GM23338 (cell line): ENCODE results near the gene GRM8. TPM values are rescaled to one million over a fixed set of nuclear protein-coding genes. Genes with fewer than 3 reads are reported as not detected.

Source experiments
- ATAC-seq: fragments of 200-7000 bp; cut with Tn5 transposase; 3 replicates; pipeline ENCODE4 v1.9.1; 2020
- DNase-seq: peaks from one replicate; pipeline ENCODE4 v3.0.0-alpha.2; 2015; ENCODE audit warnings: low spot score
- H2AFZ ChIP-seq: fragments of 200-600 bp; sonication (generic); 2 replicates; pipeline ENCODE4 v1.8.0; 2016; ENCODE audit warnings: antibody characterized with exemption, mild to moderate bottlenecking, moderate library complexity
- H3F3A ChIP-seq: fragments of 200-600 bp; sonication (generic); replicated peaks from 2 replicates; pipeline ENCODE4 v1.8.0; 2017; ENCODE audit warnings: antibody characterized with exemption, mixed run types, low read depth
- H3K27ac ChIP-seq: fragments of 200-600 bp; sonication (generic); 2 replicates; pipeline ENCODE4 v1.6.1; 2016; ENCODE audit warnings: low read depth
- H3K27me3 ChIP-seq: fragments of 200-600 bp; sonication (generic); 2 replicates; pipeline ENCODE4 v1.8.0; 2016; ENCODE audit warnings: mild to moderate bottlenecking, mixed run types, moderate library complexity; ENCODE audit not compliant: insufficient read depth
- H3K36me3 ChIP-seq: fragments of 200-600 bp; sonication (generic); 2 replicates; pipeline ENCODE4 v1.8.0; 2016; ENCODE audit warnings: mild to moderate bottlenecking; ENCODE audit not compliant: insufficient read depth
- H3K4me1 ChIP-seq: fragments of 200-600 bp; sonication (generic); 2 replicates; pipeline ENCODE4 v1.8.0; 2016; ENCODE audit warnings: mild to moderate bottlenecking, moderate library complexity; ENCODE audit not compliant: insufficient read depth
- H3K4me2 ChIP-seq: fragments of 200-600 bp; sonication (generic); 2 replicates; pipeline ENCODE4 v1.7.1; 2017; ENCODE audit warnings: mixed run types
- H3K4me3 ChIP-seq: fragments of 200-600 bp; sonication (generic); 2 replicates; pipeline ENCODE4 v1.6.1; 2016; ENCODE audit warnings: mixed run types
- H3K79me2 ChIP-seq: fragments of 200-600 bp; sonication (generic); replicated peaks from 2 replicates; pipeline ENCODE4 v1.8.0; 2017; ENCODE audit warnings: mild to moderate bottlenecking; ENCODE audit not compliant: insufficient read depth
- H3K9me2 ChIP-seq: fragments of 200-600 bp; sonication (generic); 2 replicates; pipeline ENCODE4 v1.8.0; 2017; ENCODE audit not compliant: insufficient read depth
- H4K20me1 ChIP-seq: fragments of 200-600 bp; sonication (generic); replicated peaks from 2 replicates; pipeline ENCODE4 v1.8.0; 2017; ENCODE audit warnings: mild to moderate bottlenecking; ENCODE audit not compliant: insufficient read depth
- H3K27ac Mint-ChIP-seq: 2 replicates; pipeline ENCODE4 v1.8.0; 2020; ENCODE audit warnings: inconsistent platforms, mild to moderate bottlenecking, moderate library complexity, mixed read lengths
- H3K27me3 Mint-ChIP-seq: 3 replicates; pipeline ENCODE4 v1.8.0; 2022; ENCODE audit warnings: low read depth, mild to moderate bottlenecking, moderate library complexity, mixed read lengths, inconsistent platforms; ENCODE audit not compliant: insufficient read depth, poor library complexity
- H3K36me3 Mint-ChIP-seq: 3 replicates; pipeline ENCODE4 v1.8.0; 2021; ENCODE audit warnings: low read depth, mild to moderate bottlenecking, inconsistent platforms, moderate library complexity, mixed read lengths
- H3K4me1 Mint-ChIP-seq: 3 replicates; pipeline ENCODE4 v1.8.0; 2020; ENCODE audit warnings: mild to moderate bottlenecking, inconsistent platforms, mixed read lengths
- H3K4me3 Mint-ChIP-seq: 3 replicates; pipeline ENCODE4 v1.8.0; 2021; ENCODE audit warnings: moderate library complexity, mild to moderate bottlenecking, inconsistent platforms, mixed read lengths
- H3K9me3 Mint-ChIP-seq: 3 replicates; pipeline ENCODE4 v1.8.0; 2020; ENCODE audit warnings: moderate library complexity, mild to moderate bottlenecking, inconsistent platforms, mixed read lengths
- EZH2 ChIP-seq: fragments of 200-600 bp; sonication (generic); IDR thresholded peaks from one replicate; pipeline ENCODE4 v1.8.0; 2017; ENCODE audit warnings: antibody characterized with exemption, mild to moderate bottlenecking, low read depth; ENCODE audit not compliant: unreplicated experiment
- EZH2phosphoT487 ChIP-seq: fragments of 200-600 bp; sonication (generic); IDR thresholded peaks from one replicate; pipeline ENCODE4 v1.8.1; 2018; ENCODE audit warnings: antibody characterized with exemption; ENCODE audit not compliant: unreplicated experiment
- JUNB ChIP-seq: IDR thresholded peaks from one replicate; pipeline ENCODE4 v1.6.1; 2016; ENCODE audit warnings: antibody characterized with exemption; ENCODE audit not compliant: unreplicated experiment
- NANOG ChIP-seq: IDR thresholded peaks from 2 replicates; pipeline ENCODE4 v1.6.1; 2016; ENCODE audit warnings: antibody characterized with exemption, borderline replicate concordance
- STAT1 ChIP-seq: IDR thresholded peaks from one replicate; pipeline ENCODE4 v1.6.1; 2016; ENCODE audit warnings: antibody characterized with exemption; ENCODE audit not compliant: unreplicated experiment
- ZNF114 ChIP-seq: fragments of 250-450 bp; sonication (Bioruptor Pico); IDR thresholded peaks from 2 replicates; pipeline ENCODE4 v1.5.0; 2020; ENCODE audit warnings: mild to moderate bottlenecking, moderate library complexity
- ZNF331 ChIP-seq: fragments of 250-450 bp; sonication (Bioruptor Pico); IDR thresholded peaks from 2 replicates; pipeline ENCODE4 v1.5.0; 2020; ENCODE audit warnings: low read depth, mild to moderate bottlenecking, moderate library complexity
- ZNF462 ChIP-seq: fragments of 250-450 bp; sonication (Bioruptor Pico); IDR thresholded peaks from 2 replicates; pipeline ENCODE4 v1.5.0; 2020; ENCODE audit warnings: mild to moderate bottlenecking, moderate library complexity
- polyA plus RNA-seq: library from polyadenylated mRNA; unstranded; fragments of >200 nt; fragmentation: Nextera tagmentation; extraction: Ambion mirVana; gene quantifications from 2 replicates; pipeline ENCODE4 v1.2.1, GENCODE V29; 2016
- total RNA-seq: library from RNA; depleted of rRNA; stranded (reverse); fragments of >200 nt; shearing (Covaris generic); gene quantifications from 2 replicates; pipeline ENCODE4 v1.2.3, GENCODE V29; 2014
- TF ChIP-seq, protein P1 (sequence below): IDR thresholded peaks from one replicate; pipeline ENCODE4 v1.6.1; 2018; ENCODE audit warnings: antibody characterized with exemption; ENCODE audit not compliant: unreplicated experiment

The GRM8 gene
- total and polyA plus RNA-seq, 2 experiments from 2014 or later: 1.9 to 6.6 TPM

DNA sequence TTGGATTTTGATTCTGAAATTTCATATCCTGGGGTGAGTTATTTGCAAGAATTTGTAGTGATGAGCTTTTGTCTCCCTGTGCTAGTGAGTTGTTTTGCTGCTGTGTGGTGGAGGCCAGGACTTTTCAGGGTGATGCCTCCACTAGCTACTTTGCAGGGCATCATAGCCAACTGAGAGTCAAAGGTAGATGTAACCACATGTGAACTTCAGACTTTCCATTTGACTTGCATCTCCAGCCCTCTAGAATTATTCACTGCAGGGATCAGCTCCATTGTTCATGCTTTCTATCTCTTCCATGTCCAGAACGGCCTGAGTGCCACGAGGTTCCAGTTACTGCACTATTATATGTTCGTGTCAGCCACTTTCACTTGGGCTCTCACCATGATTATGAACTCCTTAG is 534.3 kb downstream of the GRM8 start (continued):
- no peak for TF ChIP-seq JUNB

DNA sequence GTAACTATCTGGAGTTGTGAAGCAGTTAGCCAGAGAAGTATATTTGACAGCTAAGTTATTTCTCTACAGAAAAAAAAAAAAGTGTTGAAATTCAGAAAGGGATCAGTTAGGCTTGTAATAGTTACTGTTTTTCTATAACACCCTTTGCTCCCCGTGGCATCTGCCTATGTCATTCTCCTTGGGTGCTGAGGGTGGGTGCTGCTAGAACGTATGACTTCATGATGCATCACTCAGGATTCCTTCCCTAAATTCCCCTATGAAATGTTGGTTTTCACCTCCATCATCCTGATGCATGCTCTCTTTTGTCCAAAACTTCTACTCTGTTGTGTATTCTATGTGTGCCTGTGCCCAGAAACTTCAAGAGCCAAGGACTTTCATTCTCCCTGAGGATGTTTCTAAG is 536.4 kb downstream of the GRM8 start:
- Mint-ChIP-seq H3K27me3 (peaks cover 4% of the 10 kb centered on the region), H3K4me1 (peaks cover 8% of the 10 kb centered on the region; the same call in 2 of the 3 replicates), H3K9me3 (peaks cover 5% of the 10 kb centered on the region; the same call in 2 of the 3 replicates), H3K36me3 (peaks cover 3% of the 10 kb centered on the region; the same call in 2 of the 3 replicates), H3K4me3 (no peak overlapping the region), H3K27ac (no peak overlapping the region)
- TF ChIP-seq EZH2 (no peak), EZH2phosphoT487 (no peak), STAT1 (no peak), ZNF462 (no peak), ZNF331 (CRISPR knock-in tag) (no peak), JUNB (no peak), ZNF114 (CRISPR knock-in tag) (no peak), NANOG (no peak)
- TF ChIP-seq, protein P1, sequence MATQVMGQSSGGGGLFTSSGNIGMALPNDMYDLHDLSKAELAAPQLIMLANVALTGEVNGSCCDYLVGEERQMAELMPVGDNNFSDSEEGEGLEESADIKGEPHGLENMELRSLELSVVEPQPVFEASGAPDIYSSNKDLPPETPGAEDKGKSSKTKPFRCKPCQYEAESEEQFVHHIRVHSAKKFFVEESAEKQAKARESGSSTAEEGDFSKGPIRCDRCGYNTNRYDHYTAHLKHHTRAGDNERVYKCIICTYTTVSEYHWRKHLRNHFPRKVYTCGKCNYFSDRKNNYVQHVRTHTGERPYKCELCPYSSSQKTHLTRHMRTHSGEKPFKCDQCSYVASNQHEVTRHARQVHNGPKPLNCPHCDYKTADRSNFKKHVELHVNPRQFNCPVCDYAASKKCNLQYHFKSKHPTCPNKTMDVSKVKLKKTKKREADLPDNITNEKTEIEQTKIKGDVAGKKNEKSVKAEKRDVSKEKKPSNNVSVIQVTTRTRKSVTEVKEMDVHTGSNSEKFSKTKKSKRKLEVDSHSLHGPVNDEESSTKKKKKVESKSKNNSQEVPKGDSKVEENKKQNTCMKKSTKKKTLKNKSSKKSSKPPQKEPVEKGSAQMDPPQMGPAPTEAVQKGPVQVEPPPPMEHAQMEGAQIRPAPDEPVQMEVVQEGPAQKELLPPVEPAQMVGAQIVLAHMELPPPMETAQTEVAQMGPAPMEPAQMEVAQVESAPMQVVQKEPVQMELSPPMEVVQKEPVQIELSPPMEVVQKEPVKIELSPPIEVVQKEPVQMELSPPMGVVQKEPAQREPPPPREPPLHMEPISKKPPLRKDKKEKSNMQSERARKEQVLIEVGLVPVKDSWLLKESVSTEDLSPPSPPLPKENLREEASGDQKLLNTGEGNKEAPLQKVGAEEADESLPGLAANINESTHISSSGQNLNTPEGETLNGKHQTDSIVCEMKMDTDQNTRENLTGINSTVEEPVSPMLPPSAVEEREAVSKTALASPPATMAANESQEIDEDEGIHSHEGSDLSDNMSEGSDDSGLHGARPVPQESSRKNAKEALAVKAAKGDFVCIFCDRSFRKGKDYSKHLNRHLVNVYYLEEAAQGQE: no peak
- Histone ChIP-seq H3K9me2 (0 out of 2 replicates have a peak, but pooled peaks cover 4% of the 10 kb centered on the region), H3K36me3 (no peaks in the 10 kb centered on the region), H2AFZ (no peak overlapping the region), H3K4me3 (no peak overlapping the region), H3K4me2 (no peak overlapping the region), H3K27me3 (no peaks in the 10 kb centered on the region), H4K20me1 (no peaks in the 10 kb centered on the region), H3K79me2 (no peaks in the 10 kb centered on the region), H3F3A (no peaks in the 10 kb centered on the region), H3K27ac (no peak overlapping the region), H3K4me1 (peaks cover 9% of the 10 kb centered on the region; the same call in 1 of the 2 replicates)
- no peak for DNase-seq
- ATAC-seq: no peak
